ENCODE measurements around the gene ACTN4. TPM values are rescaled to one million over a fixed set of nuclear protein-coding genes. Genes with fewer than 3 reads are reported as not detected.

The ACTN4 gene
- total RNA-seq, 1 donor from 2014 or later: 454 TPM

DNA sequence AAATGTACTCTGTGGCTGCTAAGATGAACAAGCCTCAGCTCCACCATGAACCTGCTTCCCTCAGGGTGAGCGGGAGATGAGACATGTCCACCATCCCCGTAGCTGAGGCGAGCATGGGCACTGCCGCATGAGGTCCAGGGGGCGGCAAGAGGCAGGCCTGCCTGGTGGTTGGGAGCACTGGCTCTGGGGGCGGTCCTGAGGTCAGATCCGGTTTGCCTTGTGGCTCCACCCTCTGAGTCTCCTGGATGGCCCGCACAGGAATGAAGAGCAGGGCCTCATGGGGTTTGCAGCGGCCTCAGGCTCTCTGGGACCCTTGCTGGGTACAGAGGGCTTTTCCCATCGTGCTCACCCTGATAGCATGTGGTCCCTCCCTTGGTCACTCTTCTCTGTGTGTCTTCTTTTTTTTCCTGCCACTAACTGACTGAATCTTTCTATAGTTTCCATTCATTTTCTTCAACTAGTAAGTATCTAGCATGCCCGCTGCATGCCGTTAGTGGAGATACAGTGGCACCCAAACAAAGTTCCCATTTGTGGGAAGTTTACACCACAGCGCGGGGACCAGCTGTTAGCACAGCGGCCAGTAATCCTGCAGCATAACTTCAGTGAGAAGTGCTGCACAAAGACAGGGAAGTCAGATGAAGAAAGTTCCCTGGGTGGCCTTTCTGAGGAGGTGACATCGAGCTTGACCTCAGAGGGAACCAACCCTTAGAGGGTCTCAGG lies 59.5 kb downstream of the ACTN4 start:
- no peaks in the 10 kb centered on the region for H3K9me3 ChIP-seq
- peak overlapping the region; percentile 47 for H3K27ac ChIP-seq
- TF ChIP-seq, protein P1, sequence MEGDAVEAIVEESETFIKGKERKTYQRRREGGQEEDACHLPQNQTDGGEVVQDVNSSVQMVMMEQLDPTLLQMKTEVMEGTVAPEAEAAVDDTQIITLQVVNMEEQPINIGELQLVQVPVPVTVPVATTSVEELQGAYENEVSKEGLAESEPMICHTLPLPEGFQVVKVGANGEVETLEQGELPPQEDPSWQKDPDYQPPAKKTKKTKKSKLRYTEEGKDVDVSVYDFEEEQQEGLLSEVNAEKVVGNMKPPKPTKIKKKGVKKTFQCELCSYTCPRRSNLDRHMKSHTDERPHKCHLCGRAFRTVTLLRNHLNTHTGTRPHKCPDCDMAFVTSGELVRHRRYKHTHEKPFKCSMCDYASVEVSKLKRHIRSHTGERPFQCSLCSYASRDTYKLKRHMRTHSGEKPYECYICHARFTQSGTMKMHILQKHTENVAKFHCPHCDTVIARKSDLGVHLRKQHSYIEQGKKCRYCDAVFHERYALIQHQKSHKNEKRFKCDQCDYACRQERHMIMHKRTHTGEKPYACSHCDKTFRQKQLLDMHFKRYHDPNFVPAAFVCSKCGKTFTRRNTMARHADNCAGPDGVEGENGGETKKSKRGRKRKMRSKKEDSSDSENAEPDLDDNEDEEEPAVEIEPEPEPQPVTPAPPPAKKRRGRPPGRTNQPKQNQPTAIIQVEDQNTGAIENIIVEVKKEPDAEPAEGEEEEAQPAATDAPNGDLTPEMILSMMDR (IDR thresholded peaks at IDR 0.05): no peak
- ATAC-seq: no peak
- intact Hi-C loops (cut with DNase I): no loop called here
- H3K4me1 ChIP-seq: peaks cover 70% of the 10 kb centered on the region
- no peaks in the 10 kb centered on the region for H3K27me3 ChIP-seq (ENCODE audit: low read depth)
- H3K4me3 ChIP-seq: no peak overlapping the region
- H3K36me3 ChIP-seq: peaks cover 100% of the 10 kb centered on the region
- no peak for DNase-seq

DNA sequence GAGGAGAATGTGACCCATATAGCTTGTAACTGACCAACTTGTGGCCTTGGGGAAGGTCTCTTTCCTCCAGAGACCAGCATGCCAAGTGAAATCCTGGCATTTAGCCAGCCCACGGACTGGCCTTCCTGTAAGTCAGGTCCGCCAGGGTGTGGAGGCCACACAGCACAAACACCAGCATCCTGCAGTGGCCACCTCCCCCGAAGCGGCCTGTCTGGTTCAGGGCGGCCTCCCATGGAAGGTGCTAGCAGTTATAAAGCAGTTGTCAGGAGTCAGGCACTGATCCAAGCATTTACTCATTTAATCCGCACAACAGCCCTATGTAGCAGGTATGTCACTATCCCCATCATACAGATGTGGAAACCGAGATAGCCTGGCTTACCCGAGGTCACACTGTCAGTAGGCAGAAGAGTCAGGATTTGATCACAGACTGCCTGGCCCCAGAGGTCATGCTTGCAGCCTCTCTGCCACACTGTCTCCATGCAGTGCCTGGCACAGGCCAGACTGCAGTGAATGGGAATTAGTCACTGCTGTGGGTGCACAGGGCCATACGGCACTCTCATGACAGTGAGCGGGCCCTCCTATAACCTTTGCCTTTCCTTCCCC lies 60.2 kb downstream of the ACTN4 start:
- ATAC-seq: peak; percentile 16 to 38
- peaks cover 69% of the 10 kb centered on the region for H3K4me1 ChIP-seq

DNA sequence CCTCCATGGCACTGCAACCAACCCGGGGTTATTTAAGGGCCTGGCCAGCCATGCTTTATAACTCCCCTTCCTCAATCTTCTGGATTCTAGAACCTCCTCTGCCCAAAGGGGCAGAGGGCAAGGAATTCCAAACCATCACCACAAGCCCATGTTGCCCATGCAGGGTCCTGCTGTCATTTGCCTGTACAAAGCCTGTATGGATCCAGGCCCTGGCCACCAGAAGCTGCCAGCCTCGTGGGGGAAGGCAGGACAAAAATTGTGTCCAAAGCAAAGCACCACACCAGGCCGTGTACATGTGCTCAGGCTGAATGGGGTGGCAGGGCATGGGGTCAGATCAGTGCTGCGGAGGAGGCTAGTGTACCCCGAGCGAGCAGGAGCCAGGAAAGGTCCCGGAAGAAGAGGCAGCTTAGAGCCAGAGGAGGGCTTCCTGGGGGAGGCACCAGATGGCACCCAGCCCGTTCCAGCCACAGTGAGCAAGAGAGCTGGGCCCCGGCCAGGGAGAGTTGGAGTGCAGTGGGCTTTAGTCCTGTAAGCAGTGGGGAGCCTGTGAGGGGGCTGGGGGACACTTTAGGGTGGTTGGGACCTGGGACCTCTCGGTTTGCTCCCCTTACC lies 61.1 kb downstream of the ACTN4 start:
- ATAC-seq (no peak), DNase-seq (no peak)
- H3K27ac ChIP-seq: peak overlapping the region; percentile 41
- TF ChIP-seq, protein P1 (IDR thresholded peaks at IDR 0.05): no peak
- peaks cover 98% of the 10 kb centered on the region for H3K36me3 ChIP-seq
- H3K27me3 ChIP-seq (ENCODE audit: low read depth): no peaks in the 10 kb centered on the region
- intact Hi-C loops (cut with DNase I): no loop called here
- peaks cover 78% of the 10 kb centered on the region for H3K4me1 ChIP-seq
- no peaks in the 10 kb centered on the region for H3K9me3 ChIP-seq
- H3K4me3 ChIP-seq: no peak overlapping the region

More for the DNA sequence above, 60.2 kb downstream of the ACTN4 start:
- Histone ChIP-seq H3K36me3 (peaks cover 100% of the 10 kb centered on the region), H3K27ac (peak overlapping the region; percentile 47), H3K9me3 (no peaks in the 10 kb centered on the region), H3K27me3 (ENCODE audit: low read depth) (no peaks in the 10 kb centered on the region), H3K4me3 (no peak overlapping the region)
- TF ChIP-seq, protein P1 (IDR thresholded peaks at IDR 0.05): no peak
- DNase-seq: peak; percentile 74
- intact Hi-C loops (cut with DNase I): no loop called here

DNA sequence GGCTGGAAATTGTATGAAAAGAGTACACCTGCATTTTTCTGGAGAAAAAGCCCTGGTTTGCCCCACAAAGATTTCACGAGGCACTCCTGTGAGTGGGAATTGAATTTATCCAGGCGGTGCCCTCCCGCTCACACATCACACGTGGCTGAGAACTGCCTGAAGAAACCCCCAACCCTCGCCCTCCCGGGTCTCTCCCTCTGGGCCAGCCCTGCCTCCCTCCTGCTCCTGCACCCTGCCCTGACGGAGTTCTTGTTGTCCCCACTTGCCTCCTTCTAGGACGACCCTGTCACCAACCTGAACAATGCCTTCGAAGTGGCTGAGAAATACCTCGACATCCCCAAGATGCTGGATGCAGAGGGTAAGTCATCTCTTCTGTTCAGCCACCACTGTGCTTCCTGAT lies 61.7 kb downstream of the ACTN4 start:
- Histone ChIP-seq H3K27ac (peak overlapping the region; percentile 41), H3K4me3 (no peak overlapping the region), H3K36me3 (peaks cover 98% of the 10 kb centered on the region), H3K4me1 (peaks cover 80% of the 10 kb centered on the region), H3K27me3 (ENCODE audit: low read depth) (no peaks in the 10 kb centered on the region), H3K9me3 (no peaks in the 10 kb centered on the region)
- intact Hi-C loops (cut with DNase I): no loop called here
- TF ChIP-seq, protein P1 (IDR thresholded peaks at IDR 0.05): no peak
- DNase-seq (no peak), ATAC-seq (no peak)

DNA sequence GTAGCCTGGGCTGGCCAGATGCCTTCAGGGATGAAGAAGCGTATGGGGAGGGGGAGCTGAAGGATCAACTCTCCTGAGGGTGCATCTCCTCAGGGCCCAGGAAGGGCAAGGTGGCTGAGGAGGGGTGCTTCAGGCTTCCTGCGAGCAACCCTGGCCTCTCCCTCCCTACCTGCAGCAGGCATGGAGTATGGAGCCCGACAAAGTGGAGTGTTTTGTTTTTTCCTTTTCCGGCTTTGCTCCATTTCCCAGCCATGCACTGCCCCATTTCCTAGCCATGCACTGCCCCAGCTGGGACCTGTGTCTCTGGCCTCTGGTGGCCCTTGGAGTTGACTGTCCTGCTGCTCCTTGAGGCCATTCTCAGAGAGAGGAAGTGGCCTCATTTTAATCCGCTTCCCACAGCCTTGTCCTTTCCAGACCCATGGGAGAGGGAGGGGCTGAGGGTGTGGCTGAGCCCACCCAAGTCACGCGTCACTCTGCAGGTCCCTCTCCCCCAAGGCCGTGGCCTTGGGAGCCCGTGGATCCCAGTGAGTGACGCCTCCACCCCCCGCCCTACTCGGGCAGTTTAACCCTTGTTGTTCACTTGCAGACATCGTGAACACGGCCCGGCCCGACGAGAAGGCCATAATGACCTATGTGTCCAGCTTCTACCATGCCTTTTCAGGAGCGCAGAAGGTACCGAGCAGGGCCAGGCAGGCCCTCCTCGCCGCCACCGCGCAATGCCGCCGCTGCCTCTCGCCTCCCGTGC lies 62.4 kb downstream of the ACTN4 start:
- Histone ChIP-seq H3K4me3 (no peak overlapping the region), H3K27me3 (ENCODE audit: low read depth) (no peaks in the 10 kb centered on the region), H3K36me3 (peaks cover 98% of the 10 kb centered on the region), H3K27ac (peak overlapping the region; percentile 41), H3K4me1 (peaks cover 80% of the 10 kb centered on the region), H3K9me3 (no peaks in the 10 kb centered on the region)
- TF ChIP-seq, protein P1 (IDR thresholded peaks at IDR 0.05): no peak
- intact Hi-C loops (cut with DNase I): no loop called here
- no peak for DNase-seq
- ATAC-seq: no peak
